OCI-M2 (cell line): Measurements from ENCODE around the gene VGLL2.
"Not testable (repeated sequence)": the region's sequence is repeated elsewhere in the genome, so short reads cannot be mapped to it uniquely, and the experiment has no call there.

ENCODE experiments used
- DNase-seq: peaks from one replicate; lab custom pipeline; 2025; ENCODE audit not compliant: unreplicated experiment; lab: John Stamatoyannopoulos, UW

VGLL2 gene

GRCh38 chr6:117265410-117266256 lies at the start of gene VGLL2:
VGLL2 (plus strand) TSS chr6:117265558; CDS start chr6:117265764, 206 bp downstream.
- no peak for DNase-seq

GRCh38 chr6:117222861-117223260 lies 42.5 kb upstream of the VGLL2 start:
- no peak for DNase-seq

- no peak for DNase-seq
Measured at GRCh38 chr6:117226778-117227177, 38.6 kb upstream of the VGLL2 start.

GRCh38 chr6:117227245-117227962 lies 38.0 kb upstream of the VGLL2 start:
- no peak for DNase-seq

- no peak for DNase-seq
Measured at GRCh38 chr6:117228202-117228601, 37.2 kb upstream of the VGLL2 start.

- DNase-seq = no peak
Measured at GRCh38 chr6:117229870-117230269, 35.5 kb upstream of the VGLL2 start.

GRCh38 chr6:117231466-117231865 lies 33.9 kb upstream of the VGLL2 start:
- no peak for DNase-seq

GRCh38 chr6:117232196-117232595 lies 33.2 kb upstream of the VGLL2 start:
- DNase-seq = no peak

GRCh38 chr6:117233145-117233544 lies 32.2 kb upstream of the VGLL2 start:
- DNase-seq = no peak

- no peak for DNase-seq
Measured at GRCh38 chr6:117237561-117237960, 27.8 kb upstream of the VGLL2 start.

- DNase-seq = not testable (repeated sequence)
Measured at GRCh38 chr6:117244571-117244970, 20.8 kb upstream of the VGLL2 start.

- not testable (repeated sequence) for DNase-seq
Measured at GRCh38 chr6:117244979-117245378, 20.4 kb upstream of the VGLL2 start.

GRCh38 chr6:117253785-117254184 lies 11.6 kb upstream of the VGLL2 start:
- no peak for DNase-seq

GRCh38 chr6:117262799-117263198 lies 2.6 kb upstream of the VGLL2 start:
- DNase-seq = no peak

- DNase-seq = no peak
Measured at GRCh38 chr6:117263353-117263927, 1.9 kb upstream of the VGLL2 start.

GRCh38 chr6:117264369-117264691 lies 1.0 kb upstream of the VGLL2 start:
- no peak for DNase-seq

GRCh38 chr6:117264692-117265409 lies 507 bp upstream of the VGLL2 start:
- no peak for DNase-seq

GRCh38 chr6:117266257-117267053 lies 1.1 kb downstream of the VGLL2 start:
- no peak for DNase-seq

GRCh38 chr6:117267054-117267347 lies 1.6 kb downstream of the VGLL2 start:
- DNase-seq = no peak

- no peak for DNase-seq
Measured at GRCh38 chr6:117267766-117268534, 2.6 kb downstream of the VGLL2 start.
